NAMALWA (cell line): ENCODE data around the gene ESPL1.
"Not testable (repeated sequence)": the region's sequence is repeated elsewhere in the genome, so short reads cannot be mapped to it uniquely, and the experiment has no call there.

Experiments used
- DNase-seq: peaks from one replicate; pipeline ENCODE4 v3.0.0-alpha.2; 2015; ENCODE audit warnings: low spot score

The ESPL1 gene

DNA sequence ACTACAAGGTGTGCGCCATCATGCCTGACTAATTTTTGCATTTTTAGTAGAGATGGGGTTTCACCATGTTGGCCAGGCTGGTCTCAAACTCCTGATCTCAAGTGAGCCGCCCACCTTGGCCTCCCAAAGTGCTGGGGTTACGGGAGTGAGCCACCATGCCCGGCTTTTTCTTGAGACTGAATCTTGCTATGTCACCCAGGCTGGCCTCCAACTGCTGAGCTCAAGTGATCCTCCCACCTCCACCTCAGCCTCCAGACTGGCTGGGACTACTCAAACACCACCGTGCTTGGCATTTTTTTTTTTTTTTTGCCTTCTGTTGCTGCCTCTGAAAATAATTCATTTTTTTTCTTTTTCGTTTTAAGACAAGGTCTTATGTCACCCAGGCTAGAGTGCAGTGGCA lies 8.2 kb upstream of the ESPL1 start:
- no peak for DNase-seq

DNA sequence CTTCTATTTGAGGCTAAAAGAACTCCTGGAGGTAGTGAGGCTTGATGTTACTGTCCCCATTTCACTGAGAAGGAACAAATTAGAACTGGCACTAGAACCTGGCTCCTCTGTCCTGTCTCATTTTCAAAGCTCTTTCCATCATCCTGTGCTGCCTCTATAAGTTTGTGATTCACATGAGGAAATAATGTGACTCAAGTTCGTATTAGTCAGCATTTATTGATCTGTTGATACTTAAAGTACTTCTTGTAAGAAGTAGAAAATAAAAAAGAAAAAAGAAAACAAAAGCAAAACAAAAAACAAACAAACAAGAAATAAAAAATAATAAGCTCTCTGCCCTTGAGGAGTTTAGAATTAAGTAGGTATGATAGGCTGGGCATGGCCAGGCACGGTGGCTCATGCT lies 2.3 kb upstream of the ESPL1 start:
- DNase-seq = no peak

DNA sequence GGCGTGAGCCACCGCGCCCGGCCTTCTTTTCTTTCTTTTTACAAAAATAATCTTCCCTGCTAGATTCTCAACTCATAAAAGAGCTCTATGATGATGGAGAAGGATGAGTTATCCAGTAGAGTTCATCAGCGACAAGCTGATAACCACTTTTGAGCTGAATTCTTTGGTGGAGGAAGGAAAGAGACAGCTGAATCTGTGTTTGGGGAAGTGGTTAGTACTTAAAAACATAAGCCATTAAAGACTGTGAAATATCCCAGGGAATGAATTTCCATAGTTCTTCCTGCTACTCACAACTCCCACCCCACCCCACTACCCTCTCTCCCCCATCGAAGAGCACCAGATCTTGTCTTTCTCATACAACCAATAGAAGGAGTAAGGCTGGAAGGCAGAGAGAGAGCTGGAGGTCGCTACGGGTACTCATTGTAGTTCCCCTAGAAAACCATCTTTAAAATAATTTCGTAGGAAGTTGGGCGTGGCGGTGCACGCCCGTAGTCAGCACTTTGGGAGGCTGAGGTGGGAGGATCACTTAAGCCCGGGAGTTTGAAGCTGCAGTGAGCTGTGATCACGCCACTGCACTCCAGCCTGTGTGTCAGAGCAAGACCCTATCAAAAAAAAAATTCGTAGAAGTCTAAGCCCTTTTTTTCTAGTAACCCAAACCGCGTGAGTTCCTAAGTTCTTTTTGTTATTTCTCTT lies 647 bp upstream of the ESPL1 start:
- no peak for DNase-seq

GRCh38 chr12:53268630-53269562 lies 797 bp downstream of the ESPL1 start:
- DNase-seq = peak; percentile 16

GRCh38 chr12:53274445-53274844 lies 6.3 kb downstream of the ESPL1 start:
- DNase-seq = no peak

DNA sequence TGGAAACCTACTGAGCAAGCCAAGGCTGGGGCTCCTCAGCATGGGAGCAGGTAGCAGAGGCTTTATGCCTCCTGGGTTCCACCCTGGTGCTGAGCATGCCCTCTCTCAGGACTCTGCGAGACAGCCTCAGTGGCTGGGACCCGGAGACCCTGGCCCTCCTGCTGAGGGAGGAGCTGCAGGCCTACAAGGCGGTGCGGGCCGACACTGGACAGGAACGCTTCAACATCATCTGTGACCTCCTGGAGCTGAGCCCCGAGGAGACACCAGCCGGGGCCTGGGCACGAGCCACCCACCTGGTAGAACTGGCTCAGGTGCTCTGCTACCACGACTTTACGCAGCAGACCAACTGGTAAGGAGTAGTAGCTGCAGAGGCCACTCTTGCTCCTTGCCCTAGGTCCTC lies 8.4 kb downstream of the ESPL1 start:
- no peak for DNase-seq

- no peak for DNase-seq
Measured at GRCh38 chr12:53277981-53278380, 9.9 kb downstream of the ESPL1 start.

DNA sequence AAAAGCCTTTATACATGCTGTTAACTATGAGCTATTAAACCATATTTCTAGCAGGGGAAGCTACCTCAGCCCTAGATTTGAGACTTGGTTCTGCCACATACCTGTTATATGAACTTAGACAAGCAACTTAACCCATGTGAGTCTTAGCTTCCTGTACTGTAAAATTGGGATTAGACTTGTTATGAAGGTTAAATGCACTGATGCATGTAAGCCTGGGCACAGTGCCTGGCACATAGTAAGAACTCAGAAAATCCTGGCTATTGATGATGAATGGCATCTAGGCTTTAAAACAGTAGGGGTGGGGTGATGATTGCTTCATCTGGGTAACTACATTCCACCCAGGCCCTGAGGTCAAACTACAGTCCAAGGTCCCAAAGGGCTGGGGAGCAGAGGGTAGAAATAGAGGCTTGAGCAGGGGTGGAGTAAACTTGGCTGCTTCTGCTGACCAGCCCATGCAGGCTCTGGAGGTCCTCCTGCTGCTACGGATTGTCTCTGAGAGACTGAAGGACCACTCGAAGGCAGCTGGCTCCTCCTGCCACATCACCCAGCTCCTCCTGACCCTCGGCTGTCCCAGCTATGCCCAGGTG lies 11.3 kb downstream of the ESPL1 start:
- no peak for DNase-seq

DNA sequence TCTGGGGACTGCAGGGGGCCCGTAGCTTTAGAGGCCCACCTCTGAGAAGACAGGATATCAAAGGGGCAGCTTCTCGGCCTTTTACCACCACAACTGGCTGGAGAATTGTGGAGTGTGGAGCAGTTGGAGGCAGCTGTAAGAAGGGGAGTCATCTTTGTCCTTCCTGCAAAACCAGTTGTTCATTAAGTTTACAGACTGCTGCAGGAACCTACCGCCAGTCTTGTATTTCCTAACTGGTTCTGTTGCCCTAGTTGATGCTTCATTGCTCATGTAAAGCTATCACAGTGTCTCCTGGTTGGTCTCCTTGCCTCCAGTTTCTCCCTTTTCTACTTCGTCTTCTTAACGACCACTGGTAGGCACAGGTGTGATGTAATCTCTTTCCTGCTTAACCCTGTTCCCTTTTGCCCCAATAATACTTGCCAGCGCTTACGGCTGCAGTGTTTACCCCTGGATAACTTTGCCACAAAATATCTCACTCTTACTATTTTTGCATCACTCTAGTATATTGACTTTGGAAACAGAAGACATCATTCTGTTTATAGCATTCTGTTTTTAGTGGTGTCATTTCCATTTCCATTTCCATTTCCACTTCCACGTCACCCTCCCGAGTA lies 11.9 kb downstream of the ESPL1 start:
- DNase-seq = no peak

GRCh38 chr12:53286448-53286847 lies 18.3 kb downstream of the ESPL1 start:
- DNase-seq = no peak

DNA sequence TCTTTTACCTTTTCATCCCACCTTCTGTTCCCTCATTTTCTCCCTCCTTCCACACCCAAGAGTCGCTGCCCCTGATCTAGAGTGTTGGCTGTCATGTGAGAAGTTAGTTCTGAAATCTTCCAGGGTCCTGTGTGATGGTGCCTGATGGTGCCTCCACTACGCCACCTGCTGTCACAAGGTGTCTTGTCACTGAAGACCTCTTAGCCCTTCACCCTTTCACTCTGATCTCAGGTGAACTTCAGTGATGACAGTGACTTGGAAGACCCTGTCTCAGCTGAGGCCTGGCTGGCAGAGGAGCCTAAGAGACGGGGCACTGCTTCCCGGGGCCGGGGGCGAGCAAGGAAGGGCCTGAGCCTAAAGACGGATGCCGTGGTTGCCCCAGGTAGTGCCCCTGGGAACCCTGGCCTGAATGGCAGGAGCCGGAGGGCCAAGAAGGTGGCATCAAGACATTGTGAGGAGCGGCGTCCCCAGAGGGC lies 19.7 kb downstream of the ESPL1 start:
- peak; percentile 80 for DNase-seq

DNA sequence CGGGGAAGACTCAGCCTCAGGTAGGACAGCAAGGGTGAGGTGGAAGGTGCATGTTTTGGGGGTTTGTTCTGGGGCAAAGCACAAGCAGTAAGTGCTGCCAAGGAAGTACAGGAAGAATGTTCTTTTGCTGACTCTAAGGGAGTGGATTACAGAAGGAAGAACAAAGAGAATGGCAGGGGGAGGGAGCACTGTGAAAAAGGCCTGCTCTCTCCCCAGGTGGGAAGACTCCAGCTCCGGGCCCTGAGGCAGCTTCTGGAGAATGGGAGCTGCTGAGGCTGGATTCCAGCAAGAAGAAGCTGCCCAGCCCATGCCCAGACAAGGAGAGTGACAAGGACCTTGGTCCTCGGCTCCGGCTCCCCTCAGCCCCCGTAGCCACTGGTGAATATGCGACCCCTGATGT lies 20.2 kb downstream of the ESPL1 start:
- DNase-seq = no peak

GRCh38 chr12:53289891-53290290 lies 21.8 kb downstream of the ESPL1 start:
- DNase-seq = no peak

- DNase-seq = no peak
Measured at GRCh38 chr12:53290661-53291060, 22.6 kb downstream of the ESPL1 start.

- DNase-seq = no peak
Measured at GRCh38 chr12:53292426-53292825, 24.3 kb downstream of the ESPL1 start.

- DNase-seq = peak; percentile 93
Measured at GRCh38 chr12:53295070-53295890, 27.2 kb downstream of the ESPL1 start, which contains the start of gene PFDN5. PFDN5 (plus strand) TSS chr12:53295542; CDS start chr12:53295568, 26 bp downstream.

DNA sequence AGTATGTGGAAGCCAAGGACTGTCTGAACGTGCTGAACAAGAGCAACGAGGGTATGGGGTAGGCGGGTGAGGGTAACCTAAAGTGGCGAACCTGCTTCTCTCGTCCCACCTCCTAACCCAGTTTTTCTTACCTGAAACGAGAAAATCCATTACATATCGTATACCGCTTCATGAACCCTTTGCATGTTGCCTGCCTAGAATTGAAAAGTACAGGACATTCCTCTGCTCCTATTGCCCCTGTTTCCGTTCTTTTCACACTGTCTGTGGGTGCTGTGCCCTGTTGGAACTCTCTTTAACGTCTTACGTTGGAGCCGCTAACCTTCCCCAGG lies 27.8 kb downstream of the ESPL1 start:
- no peak for DNase-seq

- DNase-seq = not testable (repeated sequence)
Measured at GRCh38 chr12:53297106-53297505, 29.0 kb downstream of the ESPL1 start.

DNA sequence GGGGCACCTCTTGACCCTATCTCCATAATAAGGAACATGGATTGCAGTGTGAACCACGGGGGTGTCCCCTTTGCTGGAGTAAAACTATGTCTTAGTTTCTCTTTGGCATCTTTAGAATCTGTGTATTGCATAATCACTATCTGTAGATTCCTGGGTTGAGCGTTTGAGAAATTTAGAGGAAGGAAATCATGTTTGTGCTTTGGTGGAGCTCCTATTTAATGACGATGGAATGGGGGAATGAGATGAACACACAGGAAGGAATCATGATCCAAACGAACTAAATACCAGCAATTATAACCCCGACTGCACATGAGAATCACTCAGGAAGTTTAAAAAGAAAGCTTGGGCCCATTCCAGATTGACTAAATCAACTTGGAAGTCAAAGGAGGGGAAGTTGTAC lies 30.1 kb downstream of the ESPL1 start:
- DNase-seq = no peak

DNA sequence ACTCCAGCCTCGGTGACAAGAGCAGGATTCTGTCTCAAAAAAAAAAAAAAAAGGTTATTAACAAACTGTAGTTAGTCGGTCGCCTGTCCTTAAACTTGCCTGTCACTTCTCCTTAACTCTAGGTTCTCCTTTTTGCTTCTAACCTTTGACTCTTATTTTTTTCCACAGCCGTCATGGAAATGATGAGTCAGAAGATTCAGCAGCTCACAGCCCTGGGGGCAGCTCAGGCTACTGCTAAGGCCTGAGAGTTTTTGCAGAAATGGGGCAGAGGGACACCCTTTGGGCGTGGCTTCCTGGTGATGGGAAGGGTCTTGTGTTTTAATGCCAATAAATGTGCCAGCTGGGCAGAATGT lies 31.0 kb downstream of the ESPL1 start:
- DNase-seq = peak; percentile 90

DNA sequence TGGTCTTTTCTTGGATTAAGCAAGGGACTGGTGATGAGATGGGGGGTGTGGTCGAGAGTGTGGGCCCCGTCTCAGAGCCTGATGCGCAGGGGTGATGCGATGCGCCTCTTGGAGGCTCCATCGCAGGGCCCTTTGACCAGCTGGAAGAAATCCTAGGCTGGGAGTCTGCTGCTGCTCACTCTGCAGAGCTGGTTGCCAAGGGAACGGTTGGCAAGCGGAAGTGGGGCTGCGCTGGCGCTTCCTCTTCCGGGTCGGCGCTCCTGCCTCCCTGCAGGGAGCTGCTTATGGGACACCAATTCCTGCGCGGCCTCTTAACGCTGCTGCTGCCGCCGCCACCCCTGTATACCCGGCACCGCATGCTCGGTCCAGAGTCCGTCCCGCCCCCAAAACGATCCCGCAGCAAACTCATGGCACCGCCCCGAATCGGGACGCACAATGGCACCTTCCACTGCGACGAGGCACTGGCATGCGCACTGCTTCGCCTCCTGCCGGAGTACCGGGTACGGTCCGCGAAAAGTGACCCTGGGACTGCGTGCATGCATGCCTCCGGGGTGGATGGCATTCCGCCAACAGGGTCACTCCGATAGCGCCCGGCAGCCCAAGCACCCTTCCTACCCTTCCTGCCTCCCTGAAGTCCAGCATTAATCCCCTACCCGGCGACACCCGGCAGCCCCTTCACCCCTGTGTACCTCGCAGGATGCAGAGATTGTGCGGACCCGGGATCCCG lies 31.5 kb downstream of the ESPL1 start, which contains the start of gene MYG1:
MYG1 (plus strand) TSS at position 242 of the 727 bp plus-strand sequence; CDS start at position 285, 43 bp downstream.
- peak; percentile 94 for DNase-seq
